K562 (cell line): ENCODE data around the gene ITGAD. TPM values are rescaled to one million over a fixed set of nuclear protein-coding genes. Genes with fewer than 3 reads are reported as not detected.
A peak's percentile ranks its signal among the peaks of the same experiment; 100 is the strongest.

Source experiments
- BHLHE40 ChIP-seq: IDR thresholded peaks from 2 replicates; pipeline ENCODE4 v1.6.1; 2011; ENCODE audit warnings: low read length, improper control_type of control experiment
- CBFA2T2 ChIP-seq: fragments of 450-650 bp; conservative IDR thresholded peaks from 2 replicates; pipeline ENCODE4 v1.6.1; 2017; ENCODE audit warnings: mild to moderate bottlenecking
- HDAC1 ChIP-seq, 2 experiments: fragments of 450-650 bp; IDR thresholded peaks; 2 replicates each; pipeline ENCODE4 v1.6.1; 2016 to 2017; ENCODE audit warnings: inconsistent platforms in 1 of 2, mild to moderate bottlenecking in 1 of 2, moderate library complexity in 1 of 2
- L3MBTL2 ChIP-seq: fragments of 450-650 bp; IDR thresholded peaks from 2 replicates; pipeline ENCODE4 v1.6.1; 2016; ENCODE audit warnings: mild to moderate bottlenecking, moderate library complexity
- SIN3A ChIP-seq, 2 experiments: fragments of 150-350 bp in 1 of 2; IDR thresholded peaks; 2 replicates each; pipeline ENCODE4 v1.6.1; 2011 to 2016; ENCODE audit warnings: borderline replicate concordance in 2 of 2, low read depth in 2 of 2, low read length in 2 of 2, mild to moderate bottlenecking in 2 of 2, moderate library complexity in 2 of 2; ENCODE audit not compliant: control insufficient read depth in 1 of 2
- polyA plus RNA-seq, 8 experiments: library from polyadenylated mRNA; depleted of rRNA in 4 of 8; stranded (reverse) in 5 of 8; unstranded in 3 of 8; fragments of >200 nt; fragmentation: Nextera tagmentation in 2 of 8; fragmentation: Illumina TruSeq in 1 of 8; extraction: Ambion mirVana in 2 of 8; extraction: Trizol in 1 of 8; gene quantifications; 2 replicates each; pipeline versions ENCODE4 v1.2.1 to v1.2.3, GENCODE V29; 2011 to 2014; ENCODE audit warnings: inconsistent platforms in 1 of 8, missing spikeins in 1 of 8
- total RNA-seq, 7 experiments: library from RNA; depleted of rRNA in 6 of 7; stranded (reverse); fragments of >200 nt in 6 of 7; fragmentation: Illumina TruSeq in 2 of 7; extraction: Trizol in 2 of 7; gene quantifications; 2 replicates each; pipeline versions ENCODE4 v1.2.1 to v1.2.3, GENCODE V29; 2011 to 2021; ENCODE audit warnings: low replicate concordance in 1 of 7
- TF ChIP-seq, protein P1 (sequence below): fragments of 450-650 bp; IDR thresholded peaks from 2 replicates; pipeline ENCODE4 v1.6.1; 2016; ENCODE audit warnings: mild to moderate bottlenecking, moderate library complexity
- TF ChIP-seq, protein P2 (sequence below), 2 experiments: IDR thresholded peaks; 2 replicates each; pipeline ENCODE4 v1.6.1; 2011; ENCODE audit warnings: borderline replicate concordance in 1 of 2, control low read depth in 1 of 2, low read depth in 1 of 2, low read length in 1 of 2, mild to moderate bottlenecking in 1 of 2, mixed read lengths in 1 of 2, moderate library complexity in 1 of 2; ENCODE audit not compliant: insufficient read depth in 1 of 2, insufficient read length in 1 of 2, poor library complexity in 1 of 2, severe bottlenecking in 1 of 2; ENCODE audit errors: extremely low read depth in 1 of 2
- TF ChIP-seq, protein P3 (sequence below): sonication (generic); formaldehyde crosslinking; IDR thresholded peaks from 2 replicates; pipeline ENCODE4 v1.8.0; 2022; ENCODE audit warnings: mild to moderate bottlenecking, low read depth, missing genetic modification reagents
- TF ChIP-seq, protein P4 (sequence below): fragments of 250-450 bp; sonication (Bioruptor Pico); IDR thresholded peaks from 2 replicates; pipeline ENCODE4 v1.4.0; 2020; ENCODE audit warnings: borderline replicate concordance
- TF ChIP-seq, protein P5 (sequence below): fragments of 250-450 bp; sonication (Bioruptor Pico); IDR thresholded peaks from 2 replicates; pipeline ENCODE4 v1.5.0; 2020; ENCODE audit warnings: mild to moderate bottlenecking

The ITGAD gene
- total and polyA plus RNA-seq, 9 of the 15 experiments (the other 6 are each of a cell fraction or from before 2014, with no cell fraction given), result not detected

DNA sequence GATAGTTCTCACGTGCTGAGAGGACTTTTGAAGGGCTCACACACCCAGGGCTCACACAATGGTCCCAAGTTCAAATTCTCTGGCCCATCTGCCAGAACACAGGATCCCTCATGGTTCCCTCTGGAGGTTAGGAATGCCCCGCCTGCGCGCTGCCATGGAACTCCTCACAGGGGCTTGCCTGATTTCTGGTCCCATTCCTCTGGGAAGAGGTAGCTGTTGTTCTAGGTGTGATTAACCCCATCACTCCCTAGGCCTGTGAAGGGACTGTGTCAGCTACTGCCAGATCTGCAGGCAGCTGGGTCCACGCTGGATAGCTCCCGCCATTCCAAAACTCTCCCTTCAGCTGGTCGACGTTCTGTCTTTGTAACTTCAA lies 63.8 kb downstream of the ITGAD start (continued):
- TF ChIP-seq, protein P1, sequence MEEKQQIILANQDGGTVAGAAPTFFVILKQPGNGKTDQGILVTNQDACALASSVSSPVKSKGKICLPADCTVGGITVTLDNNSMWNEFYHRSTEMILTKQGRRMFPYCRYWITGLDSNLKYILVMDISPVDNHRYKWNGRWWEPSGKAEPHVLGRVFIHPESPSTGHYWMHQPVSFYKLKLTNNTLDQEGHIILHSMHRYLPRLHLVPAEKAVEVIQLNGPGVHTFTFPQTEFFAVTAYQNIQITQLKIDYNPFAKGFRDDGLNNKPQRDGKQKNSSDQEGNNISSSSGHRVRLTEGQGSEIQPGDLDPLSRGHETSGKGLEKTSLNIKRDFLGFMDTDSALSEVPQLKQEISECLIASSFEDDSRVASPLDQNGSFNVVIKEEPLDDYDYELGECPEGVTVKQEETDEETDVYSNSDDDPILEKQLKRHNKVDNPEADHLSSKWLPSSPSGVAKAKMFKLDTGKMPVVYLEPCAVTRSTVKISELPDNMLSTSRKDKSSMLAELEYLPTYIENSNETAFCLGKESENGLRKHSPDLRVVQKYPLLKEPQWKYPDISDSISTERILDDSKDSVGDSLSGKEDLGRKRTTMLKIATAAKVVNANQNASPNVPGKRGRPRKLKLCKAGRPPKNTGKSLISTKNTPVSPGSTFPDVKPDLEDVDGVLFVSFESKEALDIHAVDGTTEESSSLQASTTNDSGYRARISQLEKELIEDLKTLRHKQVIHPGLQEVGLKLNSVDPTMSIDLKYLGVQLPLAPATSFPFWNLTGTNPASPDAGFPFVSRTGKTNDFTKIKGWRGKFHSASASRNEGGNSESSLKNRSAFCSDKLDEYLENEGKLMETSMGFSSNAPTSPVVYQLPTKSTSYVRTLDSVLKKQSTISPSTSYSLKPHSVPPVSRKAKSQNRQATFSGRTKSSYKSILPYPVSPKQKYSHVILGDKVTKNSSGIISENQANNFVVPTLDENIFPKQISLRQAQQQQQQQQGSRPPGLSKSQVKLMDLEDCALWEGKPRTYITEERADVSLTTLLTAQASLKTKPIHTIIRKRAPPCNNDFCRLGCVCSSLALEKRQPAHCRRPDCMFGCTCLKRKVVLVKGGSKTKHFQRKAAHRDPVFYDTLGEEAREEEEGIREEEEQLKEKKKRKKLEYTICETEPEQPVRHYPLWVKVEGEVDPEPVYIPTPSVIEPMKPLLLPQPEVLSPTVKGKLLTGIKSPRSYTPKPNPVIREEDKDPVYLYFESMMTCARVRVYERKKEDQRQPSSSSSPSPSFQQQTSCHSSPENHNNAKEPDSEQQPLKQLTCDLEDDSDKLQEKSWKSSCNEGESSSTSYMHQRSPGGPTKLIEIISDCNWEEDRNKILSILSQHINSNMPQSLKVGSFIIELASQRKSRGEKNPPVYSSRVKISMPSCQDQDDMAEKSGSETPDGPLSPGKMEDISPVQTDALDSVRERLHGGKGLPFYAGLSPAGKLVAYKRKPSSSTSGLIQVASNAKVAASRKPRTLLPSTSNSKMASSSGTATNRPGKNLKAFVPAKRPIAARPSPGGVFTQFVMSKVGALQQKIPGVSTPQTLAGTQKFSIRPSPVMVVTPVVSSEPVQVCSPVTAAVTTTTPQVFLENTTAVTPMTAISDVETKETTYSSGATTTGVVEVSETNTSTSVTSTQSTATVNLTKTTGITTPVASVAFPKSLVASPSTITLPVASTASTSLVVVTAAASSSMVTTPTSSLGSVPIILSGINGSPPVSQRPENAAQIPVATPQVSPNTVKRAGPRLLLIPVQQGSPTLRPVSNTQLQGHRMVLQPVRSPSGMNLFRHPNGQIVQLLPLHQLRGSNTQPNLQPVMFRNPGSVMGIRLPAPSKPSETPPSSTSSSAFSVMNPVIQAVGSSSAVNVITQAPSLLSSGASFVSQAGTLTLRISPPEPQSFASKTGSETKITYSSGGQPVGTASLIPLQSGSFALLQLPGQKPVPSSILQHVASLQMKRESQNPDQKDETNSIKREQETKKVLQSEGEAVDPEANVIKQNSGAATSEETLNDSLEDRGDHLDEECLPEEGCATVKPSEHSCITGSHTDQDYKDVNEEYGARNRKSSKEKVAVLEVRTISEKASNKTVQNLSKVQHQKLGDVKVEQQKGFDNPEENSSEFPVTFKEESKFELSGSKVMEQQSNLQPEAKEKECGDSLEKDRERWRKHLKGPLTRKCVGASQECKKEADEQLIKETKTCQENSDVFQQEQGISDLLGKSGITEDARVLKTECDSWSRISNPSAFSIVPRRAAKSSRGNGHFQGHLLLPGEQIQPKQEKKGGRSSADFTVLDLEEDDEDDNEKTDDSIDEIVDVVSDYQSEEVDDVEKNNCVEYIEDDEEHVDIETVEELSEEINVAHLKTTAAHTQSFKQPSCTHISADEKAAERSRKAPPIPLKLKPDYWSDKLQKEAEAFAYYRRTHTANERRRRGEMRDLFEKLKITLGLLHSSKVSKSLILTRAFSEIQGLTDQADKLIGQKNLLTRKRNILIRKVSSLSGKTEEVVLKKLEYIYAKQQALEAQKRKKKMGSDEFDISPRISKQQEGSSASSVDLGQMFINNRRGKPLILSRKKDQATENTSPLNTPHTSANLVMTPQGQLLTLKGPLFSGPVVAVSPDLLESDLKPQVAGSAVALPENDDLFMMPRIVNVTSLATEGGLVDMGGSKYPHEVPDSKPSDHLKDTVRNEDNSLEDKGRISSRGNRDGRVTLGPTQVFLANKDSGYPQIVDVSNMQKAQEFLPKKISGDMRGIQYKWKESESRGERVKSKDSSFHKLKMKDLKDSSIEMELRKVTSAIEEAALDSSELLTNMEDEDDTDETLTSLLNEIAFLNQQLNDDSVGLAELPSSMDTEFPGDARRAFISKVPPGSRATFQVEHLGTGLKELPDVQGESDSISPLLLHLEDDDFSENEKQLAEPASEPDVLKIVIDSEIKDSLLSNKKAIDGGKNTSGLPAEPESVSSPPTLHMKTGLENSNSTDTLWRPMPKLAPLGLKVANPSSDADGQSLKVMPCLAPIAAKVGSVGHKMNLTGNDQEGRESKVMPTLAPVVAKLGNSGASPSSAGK, result peak; percentile 63
- TF ChIP-seq BHLHE40 (0 out of 2 replicates have a peak, but pooled peaks have one; percentile 13), CBFA2T2 (no peak), SIN3A (IDR thresholded peaks at IDR 0.05; ENCODE audit: borderline replicate concordance in 2 of 2, control insufficient read depth in 1 of 2, low read depth in 2 of 2, low read length in 2 of 2) (peak in 1 of 2 experiments; percentile 54; a peak in 1 of 4 replicates), L3MBTL2 (peak; percentile 58), HDAC1 (IDR thresholded peaks at IDR 0.05) (no peak)
- TF ChIP-seq, protein P2, sequence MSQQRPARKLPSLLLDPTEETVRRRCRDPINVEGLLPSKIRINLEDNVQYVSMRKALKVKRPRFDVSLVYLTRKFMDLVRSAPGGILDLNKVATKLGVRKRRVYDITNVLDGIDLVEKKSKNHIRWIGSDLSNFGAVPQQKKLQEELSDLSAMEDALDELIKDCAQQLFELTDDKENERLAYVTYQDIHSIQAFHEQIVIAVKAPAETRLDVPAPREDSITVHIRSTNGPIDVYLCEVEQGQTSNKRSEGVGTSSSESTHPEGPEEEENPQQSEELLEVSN (IDR thresholded peaks at IDR 0.05; ENCODE audit: borderline replicate concordance in 1 of 2, extremely low read depth in 1 of 2, insufficient read depth in 1 of 2, insufficient read length in 1 of 2, low read depth in 1 of 2, low read length in 1 of 2, poor library complexity in 1 of 2, severe bottlenecking in 1 of 2), result peak; percentile 18 to 66
- TF ChIP-seq, protein P3, sequence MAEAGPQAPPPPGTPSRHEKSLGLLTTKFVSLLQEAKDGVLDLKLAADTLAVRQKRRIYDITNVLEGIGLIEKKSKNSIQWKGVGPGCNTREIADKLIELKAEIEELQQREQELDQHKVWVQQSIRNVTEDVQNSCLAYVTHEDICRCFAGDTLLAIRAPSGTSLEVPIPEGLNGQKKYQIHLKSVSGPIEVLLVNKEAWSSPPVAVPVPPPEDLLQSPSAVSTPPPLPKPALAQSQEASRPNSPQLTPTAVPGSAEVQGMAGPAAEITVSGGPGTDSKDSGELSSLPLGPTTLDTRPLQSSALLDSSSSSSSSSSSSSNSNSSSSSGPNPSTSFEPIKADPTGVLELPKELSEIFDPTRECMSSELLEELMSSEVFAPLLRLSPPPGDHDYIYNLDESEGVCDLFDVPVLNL, result no peak
- TF ChIP-seq, protein P4, sequence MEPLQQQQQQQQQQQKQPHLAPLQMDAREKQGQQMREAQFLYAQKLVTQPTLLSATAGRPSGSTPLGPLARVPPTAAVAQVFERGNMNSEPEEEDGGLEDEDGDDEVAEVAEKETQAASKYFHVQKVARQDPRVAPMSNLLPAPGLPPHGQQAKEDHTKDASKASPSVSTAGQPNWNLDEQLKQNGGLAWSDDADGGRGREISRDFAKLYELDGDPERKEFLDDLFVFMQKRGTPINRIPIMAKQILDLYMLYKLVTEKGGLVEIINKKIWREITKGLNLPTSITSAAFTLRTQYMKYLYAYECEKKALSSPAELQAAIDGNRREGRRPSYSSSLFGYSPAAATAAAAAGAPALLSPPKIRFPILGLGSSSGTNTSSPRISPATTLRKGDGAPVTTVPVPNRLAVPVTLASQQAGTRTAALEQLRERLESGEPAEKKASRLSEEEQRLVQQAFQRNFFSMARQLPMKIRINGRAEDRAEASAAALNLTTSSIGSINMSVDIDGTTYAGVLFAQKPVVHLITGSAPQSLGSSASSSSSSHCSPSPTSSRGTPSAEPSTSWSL (CRISPR knock-in tag), result no peak
- TF ChIP-seq, protein P5, sequence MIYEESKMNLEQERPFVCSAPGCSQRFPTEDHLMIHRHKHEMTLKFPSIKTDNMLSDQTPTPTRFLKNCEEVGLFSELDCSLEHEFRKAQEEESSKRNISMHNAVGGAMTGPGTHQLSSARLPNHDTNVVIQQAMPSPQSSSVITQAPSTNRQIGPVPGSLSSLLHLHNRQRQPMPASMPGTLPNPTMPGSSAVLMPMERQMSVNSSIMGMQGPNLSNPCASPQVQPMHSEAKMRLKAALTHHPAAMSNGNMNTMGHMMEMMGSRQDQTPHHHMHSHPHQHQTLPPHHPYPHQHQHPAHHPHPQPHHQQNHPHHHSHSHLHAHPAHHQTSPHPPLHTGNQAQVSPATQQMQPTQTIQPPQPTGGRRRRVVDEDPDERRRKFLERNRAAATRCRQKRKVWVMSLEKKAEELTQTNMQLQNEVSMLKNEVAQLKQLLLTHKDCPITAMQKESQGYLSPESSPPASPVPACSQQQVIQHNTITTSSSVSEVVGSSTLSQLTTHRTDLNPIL (CRISPR knock-in tag), result no peak
